ENCODE data around the gene KCTD4.

DNA sequence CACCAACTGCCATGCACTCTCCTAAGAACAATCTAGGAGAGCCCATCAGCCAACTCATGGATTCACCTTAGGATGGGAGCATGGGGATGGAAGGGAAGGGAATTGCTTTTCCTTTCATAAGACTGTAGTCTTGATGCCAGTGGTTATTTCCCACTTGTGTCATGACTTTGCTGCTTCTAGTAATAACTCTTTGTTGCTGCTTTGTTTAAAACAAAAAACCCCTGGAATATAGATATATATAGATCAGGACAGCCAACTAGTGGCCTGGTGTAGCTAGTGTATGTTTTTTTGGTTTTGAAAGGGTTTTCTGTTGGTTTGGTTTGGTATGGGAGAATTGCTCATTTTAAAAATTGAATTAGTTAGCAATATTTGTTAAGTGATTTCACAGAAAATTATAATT is 39.3 kb upstream of the KCTD4 start:
- TF ChIP-seq, protein P1, sequence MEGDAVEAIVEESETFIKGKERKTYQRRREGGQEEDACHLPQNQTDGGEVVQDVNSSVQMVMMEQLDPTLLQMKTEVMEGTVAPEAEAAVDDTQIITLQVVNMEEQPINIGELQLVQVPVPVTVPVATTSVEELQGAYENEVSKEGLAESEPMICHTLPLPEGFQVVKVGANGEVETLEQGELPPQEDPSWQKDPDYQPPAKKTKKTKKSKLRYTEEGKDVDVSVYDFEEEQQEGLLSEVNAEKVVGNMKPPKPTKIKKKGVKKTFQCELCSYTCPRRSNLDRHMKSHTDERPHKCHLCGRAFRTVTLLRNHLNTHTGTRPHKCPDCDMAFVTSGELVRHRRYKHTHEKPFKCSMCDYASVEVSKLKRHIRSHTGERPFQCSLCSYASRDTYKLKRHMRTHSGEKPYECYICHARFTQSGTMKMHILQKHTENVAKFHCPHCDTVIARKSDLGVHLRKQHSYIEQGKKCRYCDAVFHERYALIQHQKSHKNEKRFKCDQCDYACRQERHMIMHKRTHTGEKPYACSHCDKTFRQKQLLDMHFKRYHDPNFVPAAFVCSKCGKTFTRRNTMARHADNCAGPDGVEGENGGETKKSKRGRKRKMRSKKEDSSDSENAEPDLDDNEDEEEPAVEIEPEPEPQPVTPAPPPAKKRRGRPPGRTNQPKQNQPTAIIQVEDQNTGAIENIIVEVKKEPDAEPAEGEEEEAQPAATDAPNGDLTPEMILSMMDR (IDR thresholded peaks at IDR 0.05) = no peak
- no peak for TF ChIP-seq POLR2AphosphoS5 (IDR thresholded peaks at IDR 0.05)
- no peak for TF ChIP-seq POLR2A (IDR thresholded peaks at IDR 0.05)
